GM12872 (cell line): ENCODE results near the gene ANGPT4.

Source experiments
- CTCF ChIP-seq: IDR thresholded peaks from 3 replicates; pipeline ENCODE4 v1.5.1; 2011; ENCODE audit warnings: low read depth, mild to moderate bottlenecking, low read length, moderate library complexity; ENCODE audit not compliant: insufficient read depth

ANGPT4 gene

DNA sequence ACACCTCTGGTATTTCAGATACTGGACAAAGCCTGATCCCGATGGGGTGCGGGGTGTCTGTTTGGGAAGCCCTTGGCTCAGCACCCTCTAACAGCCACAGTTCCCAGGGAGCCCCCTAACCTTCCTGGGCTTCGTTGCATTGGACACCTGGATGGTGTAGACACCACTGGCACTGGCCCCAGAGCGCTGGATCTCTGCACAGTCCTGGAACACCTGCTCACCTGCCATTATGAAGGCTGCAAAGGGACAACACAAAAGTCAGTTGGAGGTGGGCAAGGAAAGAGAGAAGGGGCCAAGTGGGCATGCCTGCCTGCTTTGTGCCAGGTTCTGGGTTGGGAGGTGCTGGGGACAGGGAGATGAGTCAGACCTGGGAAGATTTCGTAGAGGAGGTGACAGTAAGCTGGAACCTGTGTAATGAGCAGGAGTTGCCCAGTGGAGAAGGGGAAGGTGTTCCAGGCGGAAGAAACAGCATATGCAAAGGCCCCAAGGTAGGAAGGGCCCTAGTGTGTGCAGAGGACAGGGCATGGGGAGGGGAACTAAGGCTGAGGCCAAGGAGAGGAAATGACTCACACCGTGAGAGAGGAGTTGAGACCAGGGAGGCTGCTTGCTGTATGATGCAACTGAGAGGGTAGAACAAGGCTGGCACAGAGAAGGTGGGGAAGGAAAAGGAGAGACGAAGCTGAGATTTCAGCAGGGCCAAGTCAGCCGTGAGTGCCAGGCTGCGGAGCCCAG lies 34.9 kb downstream of the ANGPT4 start:
- no peak for TF ChIP-seq CTCF

DNA sequence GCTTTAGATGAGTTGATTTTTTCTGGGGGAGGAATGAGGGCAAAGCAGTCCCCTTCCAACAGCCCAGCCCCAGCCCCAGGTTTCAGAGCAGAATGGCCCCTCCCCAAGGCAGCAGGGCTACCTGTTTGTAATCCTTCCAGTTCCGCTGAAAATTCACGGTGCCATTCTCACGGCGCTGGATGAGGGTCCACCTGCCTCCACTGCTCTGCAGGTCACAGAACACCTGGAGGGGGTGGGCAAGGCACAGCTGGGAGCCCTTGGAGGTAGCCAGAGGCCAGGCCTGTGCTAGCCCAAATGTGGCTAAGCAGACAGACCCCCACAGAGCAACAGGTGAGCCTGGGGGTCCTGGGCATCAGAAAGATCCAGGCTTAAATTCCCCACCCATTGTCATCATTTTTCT lies 36.5 kb downstream of the ANGPT4 start:
- no peak for TF ChIP-seq CTCF

DNA sequence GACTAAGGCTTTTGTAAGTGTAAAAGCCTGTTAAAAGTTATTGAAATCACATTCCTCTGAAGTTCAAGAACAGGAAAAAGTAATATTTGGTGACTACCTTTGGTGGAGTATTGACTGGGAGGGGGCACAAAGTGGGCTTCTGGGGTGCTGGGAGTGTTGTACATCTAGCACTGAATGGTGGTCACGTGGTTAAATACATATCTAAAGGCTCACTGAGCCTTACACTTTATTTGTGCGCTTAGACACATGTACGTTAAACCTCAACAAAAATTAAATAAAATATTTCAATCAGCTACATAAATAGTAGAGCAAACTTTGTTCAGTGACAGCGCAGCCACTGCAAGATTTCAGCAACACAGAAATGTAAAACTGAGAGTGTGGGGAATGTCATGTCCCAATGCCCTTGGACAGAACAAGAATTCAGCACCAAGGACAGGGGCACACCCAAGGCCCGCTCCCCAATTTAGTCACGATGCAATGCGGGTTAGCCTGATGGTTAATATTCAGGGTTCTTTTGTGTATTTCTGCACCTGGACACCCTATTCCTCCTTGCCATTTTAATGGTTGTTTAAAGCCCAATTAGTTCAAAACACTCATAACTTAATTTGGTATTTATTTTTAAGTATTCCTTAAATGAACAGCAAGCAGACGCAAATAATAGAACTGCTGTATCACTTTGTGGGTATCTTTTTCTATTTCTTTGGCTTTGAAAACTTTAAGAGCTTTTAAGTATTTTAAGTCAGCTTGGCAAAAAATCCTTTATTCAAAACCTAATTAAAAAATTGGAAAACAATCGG lies 37.4 kb downstream of the ANGPT4 start:
- no peak for TF ChIP-seq CTCF

DNA sequence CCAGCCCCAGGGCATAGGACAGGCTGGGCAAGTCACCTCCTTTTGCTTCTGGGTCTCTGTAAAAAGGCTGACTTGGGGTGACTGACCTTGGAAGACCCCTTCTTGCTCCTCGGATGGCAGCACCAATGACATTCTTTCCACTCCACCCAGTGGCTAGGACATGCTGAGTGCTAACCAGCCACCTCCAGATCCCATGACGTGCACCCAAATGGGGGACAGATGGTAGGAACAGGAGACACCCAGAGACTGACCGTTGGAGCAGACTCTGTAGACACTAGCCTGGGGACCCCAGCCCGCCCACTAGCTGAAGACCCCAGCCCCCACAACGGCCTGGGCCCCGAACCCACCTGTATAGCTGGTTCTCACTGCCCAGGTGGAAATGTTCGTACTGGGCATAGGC lies 38.3 kb downstream of the ANGPT4 start:
- no peak for TF ChIP-seq CTCF

GRCh38 chr20:875115-875514 lies 41.0 kb downstream of the ANGPT4 start:
- TF ChIP-seq CTCF = no peak

DNA sequence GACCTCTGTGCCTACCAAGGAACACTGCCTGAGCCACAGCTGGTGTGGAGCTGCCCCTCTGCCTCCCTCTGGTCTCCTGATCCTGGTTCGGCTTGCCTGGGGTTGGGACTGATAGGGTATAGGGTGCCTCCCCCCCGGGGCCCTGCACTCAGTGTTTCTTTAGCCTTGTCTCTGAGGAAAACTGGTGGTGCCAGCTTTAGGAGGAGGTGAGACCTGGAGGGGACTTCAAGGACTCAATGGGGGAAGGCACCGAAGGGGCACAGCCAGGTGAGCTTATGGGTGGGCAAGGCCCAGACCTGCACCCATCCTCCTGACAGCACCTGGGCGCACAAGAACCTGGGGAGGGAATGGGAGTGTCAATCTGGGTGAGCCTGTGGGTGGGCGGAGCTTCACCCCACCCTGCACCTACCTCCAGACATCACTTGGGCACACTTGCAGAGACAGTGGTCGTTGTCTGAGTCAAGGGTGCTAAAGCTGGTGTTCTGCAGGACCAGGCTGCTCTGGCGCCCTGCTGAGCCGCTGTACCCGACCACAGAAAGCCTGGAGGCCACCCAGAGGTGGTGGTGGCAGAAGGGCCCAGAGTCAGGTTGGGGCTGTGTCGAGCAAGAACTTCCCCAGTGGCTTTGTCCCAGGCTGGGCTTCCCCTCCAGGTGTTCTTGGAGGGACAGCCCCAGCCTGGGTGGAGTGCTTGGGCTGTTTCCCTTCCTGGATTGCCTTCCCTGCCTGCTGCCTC lies 42.1 kb downstream of the ANGPT4 start:
- no peak for TF ChIP-seq CTCF

GRCh38 chr20:872855-873520 lies 43.1 kb downstream of the ANGPT4 start:
- TF ChIP-seq CTCF = no peak
